ENCODE measurements around the gene ABLIM2. TPM values are rescaled to one million over a fixed set of nuclear protein-coding genes. Genes with fewer than 3 reads are reported as not detected.

The ABLIM2 gene
- total RNA-seq, 4 donors from 2014 or later, result 5.9 to 20.0 (median 8.6) TPM

GRCh38 chr4:8182858-8183725 lies 24.5 kb upstream of the ABLIM2 start:
- TF ChIP-seq CTCF (IDR thresholded peaks at IDR 0.05; ENCODE audit: low read depth), result no peak

GRCh38 chr4:8182294-8182693 lies 23.7 kb upstream of the ABLIM2 start:
- no peak for TF ChIP-seq CTCF (IDR thresholded peaks at IDR 0.05; ENCODE audit: low read depth)

- no peak for TF ChIP-seq CTCF (IDR thresholded peaks at IDR 0.05; ENCODE audit: low read depth)
These were observed 23.2 kb upstream of the ABLIM2 start for GRCh38 chr4:8181844-8182243.

- TF ChIP-seq CTCF (IDR thresholded peaks at IDR 0.05; ENCODE audit: low read depth), result no peak
These were observed 22.5 kb upstream of the ABLIM2 start for GRCh38 chr4:8181119-8181518.

- TF ChIP-seq CTCF (IDR thresholded peaks at IDR 0.05; ENCODE audit: low read depth), result no peak
These were observed 21.9 kb upstream of the ABLIM2 start for GRCh38 chr4:8180310-8181093.

- TF ChIP-seq CTCF (IDR thresholded peaks at IDR 0.05; ENCODE audit: low read depth), result no peak
These were observed 21.2 kb upstream of the ABLIM2 start for GRCh38 chr4:8179771-8180170.

GRCh38 chr4:8179074-8179473 lies 20.5 kb upstream of the ABLIM2 start:
- TF ChIP-seq CTCF (IDR thresholded peaks at IDR 0.05; ENCODE audit: low read depth), result no peak
